ENCODE data around the gene SERPINA9.
"Not testable (repeated sequence)": the region's sequence is repeated elsewhere in the genome, so short reads cannot be mapped to it uniquely, and the experiment has no call there.

SERPINA9 gene

DNA sequence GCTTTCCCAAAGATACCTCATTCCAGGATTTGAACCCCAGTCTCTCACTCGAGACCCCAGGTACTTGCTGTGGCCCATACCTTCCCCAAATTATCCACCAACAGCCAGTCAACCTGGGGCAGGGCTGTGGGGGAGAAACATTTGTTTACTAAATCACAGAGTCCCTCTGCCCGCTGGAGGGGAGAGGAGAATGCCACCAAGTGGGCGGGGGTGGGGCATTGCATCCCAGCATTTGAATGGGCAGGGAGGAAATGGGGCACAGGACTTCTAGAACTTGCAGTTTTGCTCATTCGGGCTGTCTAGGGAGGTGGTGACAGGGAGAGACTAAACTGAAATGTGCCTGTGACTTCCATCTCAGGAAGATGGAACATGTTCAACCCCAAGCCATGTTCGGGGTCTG, 10.9 kb upstream of the SERPINA9 start:
- no peak for DNase-seq (ENCODE audit: low read depth)

DNA sequence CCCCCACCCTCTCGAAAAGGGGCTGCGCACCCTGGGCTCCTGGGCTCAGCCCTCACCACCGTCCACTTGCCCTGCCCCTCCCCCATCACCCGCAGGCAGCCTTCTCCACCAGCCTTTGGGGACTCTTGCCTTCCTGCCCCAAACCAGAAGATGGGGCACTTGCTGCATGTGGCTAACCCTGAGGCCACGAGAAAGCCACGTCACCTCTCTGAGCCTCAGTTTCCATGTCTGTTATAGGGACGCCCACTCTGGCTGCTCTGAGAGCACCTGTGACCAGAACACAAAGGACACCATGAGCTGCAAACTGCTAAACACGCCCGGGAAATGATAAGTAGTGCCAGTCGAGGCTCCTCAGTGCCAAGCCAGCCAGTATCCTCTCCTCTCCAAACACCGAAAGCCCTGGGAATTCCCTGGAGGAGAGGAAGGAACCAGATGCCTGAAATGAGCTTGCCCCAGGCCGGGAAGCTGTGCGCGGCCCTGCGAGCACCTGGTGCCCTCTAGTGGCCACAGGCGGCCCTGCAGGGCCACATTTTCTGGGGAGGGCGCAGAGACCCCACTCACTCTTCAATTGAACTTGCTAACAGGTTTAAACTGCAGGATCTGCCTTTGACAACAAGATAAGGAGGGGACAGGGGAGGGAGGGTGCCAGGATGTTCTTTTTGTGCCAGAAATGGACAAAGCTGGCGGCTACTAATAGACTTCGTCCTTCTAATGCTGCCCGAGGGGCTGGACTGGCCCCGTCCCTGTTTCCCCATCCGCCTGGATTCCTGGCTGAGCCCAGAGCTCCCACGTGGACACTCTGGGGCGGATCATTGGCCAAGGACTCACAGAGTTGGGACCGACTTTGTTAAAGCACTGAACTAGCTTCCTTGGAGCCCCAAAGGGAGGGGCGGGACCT, 10.2 kb upstream of the SERPINA9 start:
- DNase-seq (ENCODE audit: low read depth): no peak

DNA sequence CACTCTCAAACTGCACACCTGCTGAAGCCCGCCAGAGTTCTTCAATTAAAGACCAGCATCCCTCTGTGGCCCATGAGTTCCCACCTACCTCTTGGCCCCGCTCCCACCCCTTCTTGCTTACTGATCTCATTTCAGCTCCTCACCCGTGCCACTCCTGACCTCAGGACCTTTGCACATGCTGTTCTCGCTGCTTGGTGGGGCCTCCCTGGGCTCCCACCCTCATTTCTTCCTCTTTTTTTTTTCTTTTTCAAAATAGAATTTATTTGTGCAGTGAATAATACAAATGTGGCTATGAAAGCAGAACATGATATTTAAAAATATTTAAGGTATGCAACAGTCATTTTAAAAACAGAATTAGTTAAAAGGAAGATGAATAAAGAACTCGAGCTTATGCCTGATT, 8.5 kb upstream of the SERPINA9 start:
- no peak for DNase-seq (ENCODE audit: low read depth)

DNA sequence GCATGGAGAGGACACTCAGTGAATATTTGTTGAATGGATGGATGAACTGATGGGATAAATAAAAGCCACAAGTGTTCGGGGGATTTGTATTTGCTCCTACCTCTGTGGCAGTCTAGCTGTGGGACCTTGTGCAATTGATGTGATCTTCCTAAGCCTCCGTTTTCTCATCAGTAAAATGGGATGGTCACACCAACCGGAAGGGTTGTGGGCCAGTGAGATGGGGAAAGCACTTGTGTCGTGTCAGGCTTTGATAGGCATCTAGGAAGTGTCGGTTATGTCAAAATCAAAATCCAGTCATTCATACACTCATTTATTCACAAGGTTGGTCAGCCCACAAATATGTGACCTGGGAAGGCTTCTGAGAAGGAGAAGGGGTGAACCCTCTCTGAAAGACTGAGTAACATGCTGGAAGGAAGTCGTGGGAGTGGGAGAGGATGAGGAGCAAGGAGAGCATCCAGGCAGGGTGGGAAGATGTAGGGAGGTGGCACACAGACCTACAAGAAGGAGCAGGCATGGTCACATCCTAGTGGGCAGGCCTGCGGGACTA, 7.8 kb upstream of the SERPINA9 start:
- DNase-seq (ENCODE audit: low read depth): no peak

DNA sequence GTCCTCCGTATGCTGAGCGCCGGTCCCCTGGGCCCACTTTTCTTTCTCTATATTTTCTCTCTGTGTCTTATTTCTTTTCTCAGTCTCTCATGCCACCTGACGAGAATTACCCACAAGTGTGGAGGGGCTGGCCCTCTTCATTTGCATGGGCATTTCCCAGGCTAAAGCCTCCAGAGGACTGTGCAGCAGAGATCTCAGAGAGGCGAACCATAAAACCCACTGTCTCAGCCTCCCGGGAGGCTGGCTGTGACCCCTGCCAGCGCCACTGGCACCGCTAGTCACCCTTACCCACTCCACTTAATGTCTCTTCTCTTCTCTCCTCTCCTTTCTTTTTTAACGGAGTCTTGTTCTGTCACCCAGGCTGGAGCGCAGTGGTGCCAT, 7.1 kb upstream of the SERPINA9 start:
- DNase-seq (ENCODE audit: low read depth): no peak

DNA sequence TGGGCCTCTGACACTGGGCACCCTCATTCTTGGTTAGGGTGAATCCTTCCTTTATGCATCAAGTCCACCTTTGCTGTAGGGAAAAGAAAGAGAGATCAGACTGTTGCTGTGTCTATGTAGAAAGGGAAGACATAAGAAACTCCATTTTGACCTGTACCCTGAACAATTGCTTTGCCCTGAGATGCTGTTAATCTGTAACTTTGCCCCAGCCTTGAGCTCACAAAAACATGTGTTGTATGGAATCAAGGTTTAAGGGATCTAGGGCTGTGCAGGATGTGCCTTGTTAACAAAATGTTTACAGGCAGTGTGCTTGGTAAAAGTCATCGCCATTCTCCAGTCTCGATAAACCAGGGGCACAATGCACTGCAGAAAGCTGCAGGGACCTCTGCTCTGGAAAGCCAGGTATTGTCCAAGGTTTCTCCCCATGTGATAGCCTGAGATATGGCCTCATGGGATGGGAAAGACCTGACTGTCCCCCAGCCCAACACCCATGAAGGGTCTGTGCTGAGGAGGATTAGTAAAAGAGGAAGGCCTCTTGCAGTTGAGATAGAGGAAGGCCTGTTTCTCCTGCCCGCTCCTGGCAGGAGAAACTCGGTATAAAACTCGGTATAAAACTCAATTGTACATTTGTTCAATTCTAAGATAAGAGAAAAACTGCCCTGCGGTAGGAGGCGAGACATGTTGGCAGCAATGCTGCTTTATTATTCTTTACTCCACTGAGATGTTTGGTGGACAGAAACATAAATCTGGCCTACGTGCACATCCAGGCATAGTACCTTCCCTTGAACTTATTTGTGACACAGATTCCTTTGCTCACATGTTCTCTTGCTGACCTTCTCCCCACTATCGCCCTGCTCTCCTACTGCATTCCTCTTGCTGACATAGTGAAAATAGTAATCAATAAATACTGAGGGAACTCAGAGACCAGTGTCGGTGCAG, 6.4 kb upstream of the SERPINA9 start:
- DNase-seq (ENCODE audit: low read depth): not testable (repeated sequence)

DNA sequence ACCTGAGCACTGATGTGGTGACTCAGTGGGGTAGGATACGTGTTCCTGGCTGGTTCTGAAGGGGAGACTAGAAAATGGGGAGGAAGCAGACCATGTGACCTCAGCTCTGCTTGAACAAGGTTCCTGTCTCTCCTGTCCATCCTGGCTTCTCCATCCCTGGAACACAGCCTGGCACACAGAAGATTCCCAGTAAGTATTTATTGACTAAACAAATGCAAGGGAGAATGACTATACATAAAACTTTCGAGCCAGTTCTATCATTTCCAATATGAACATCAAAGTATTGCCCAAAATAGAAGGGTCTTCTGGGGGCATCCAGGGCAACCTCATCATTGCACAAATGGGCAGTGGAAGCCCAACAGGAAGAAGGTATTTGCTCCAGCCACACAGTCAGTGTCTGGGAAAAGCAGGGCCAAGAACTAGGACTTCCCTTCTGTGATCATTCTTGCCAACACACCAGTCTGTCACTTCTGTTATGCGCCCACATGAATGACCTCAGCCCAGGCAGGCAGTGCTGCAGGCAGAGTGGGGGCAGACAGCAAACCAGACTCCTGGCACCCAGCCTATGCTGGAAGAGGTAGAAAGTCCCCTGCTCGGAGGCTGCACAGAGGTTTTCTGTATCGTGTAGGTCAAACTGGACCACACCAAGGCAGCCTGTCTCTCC, 5.6 kb upstream of the SERPINA9 start:
- DNase-seq (ENCODE audit: low read depth): no peak

DNA sequence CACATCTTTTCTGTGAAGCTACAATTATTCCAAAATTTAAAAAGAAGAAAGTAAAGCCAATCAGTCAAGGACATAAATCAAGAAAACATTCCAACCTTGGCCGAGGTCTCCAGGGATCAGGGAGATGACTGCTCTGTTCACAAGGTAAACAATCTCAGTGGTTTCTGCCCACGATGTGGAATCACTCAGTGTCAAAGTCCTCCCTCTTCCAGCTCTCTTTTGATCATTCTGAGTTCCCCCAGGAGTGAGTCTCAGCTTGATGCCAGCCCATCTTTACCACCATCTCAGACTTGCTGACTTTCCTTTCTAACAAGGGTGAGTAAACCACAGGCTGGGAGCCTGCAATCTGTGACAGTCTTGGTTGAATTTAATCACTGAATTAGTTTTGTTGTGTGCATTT, 4.8 kb upstream of the SERPINA9 start:
- DNase-seq (ENCODE audit: low read depth): no peak

DNA sequence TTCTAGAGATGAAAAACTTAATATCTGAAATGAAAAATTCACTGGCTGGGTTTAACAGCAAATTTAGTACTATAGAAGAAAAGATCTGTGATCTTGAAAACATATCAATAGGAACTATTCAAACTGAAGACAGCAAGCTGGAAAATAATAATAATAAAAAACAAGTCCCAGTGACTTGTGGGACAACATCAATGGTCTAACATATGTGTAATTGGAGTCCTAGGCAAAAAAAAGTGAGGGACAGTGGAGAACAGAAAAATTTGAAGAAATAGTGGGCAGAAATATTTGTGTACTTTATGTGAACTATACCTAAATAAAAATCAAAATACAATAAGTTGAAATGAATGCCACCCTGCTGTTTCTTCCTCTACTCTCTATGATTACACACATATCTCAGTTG, 2.4 kb upstream of the SERPINA9 start:
- no peak for DNase-seq (ENCODE audit: low read depth)

DNA sequence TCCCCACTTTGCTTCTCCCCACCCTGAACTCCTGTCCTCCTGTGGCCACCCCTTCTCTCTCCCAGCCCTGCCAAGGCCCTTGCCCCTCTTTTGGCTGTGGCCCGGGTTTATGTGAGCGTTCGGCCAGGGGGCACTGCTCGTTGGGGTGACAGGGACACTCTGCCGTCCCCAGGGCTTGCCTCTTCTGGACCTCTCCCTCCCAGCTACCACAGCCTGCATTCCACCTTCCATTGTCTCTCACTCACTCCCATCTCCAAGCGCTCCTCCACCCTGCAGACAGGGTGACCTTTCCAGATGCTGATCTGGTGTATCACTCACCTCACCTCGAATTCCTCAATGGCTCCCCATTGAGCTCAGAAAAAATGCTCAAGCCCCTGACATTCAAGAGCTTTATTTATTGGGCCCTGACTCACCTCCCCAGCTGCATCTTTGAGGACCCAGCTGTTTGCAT, 1.4 kb downstream of the SERPINA9 start:
- DNase-seq (ENCODE audit: low read depth): no peak

DNA sequence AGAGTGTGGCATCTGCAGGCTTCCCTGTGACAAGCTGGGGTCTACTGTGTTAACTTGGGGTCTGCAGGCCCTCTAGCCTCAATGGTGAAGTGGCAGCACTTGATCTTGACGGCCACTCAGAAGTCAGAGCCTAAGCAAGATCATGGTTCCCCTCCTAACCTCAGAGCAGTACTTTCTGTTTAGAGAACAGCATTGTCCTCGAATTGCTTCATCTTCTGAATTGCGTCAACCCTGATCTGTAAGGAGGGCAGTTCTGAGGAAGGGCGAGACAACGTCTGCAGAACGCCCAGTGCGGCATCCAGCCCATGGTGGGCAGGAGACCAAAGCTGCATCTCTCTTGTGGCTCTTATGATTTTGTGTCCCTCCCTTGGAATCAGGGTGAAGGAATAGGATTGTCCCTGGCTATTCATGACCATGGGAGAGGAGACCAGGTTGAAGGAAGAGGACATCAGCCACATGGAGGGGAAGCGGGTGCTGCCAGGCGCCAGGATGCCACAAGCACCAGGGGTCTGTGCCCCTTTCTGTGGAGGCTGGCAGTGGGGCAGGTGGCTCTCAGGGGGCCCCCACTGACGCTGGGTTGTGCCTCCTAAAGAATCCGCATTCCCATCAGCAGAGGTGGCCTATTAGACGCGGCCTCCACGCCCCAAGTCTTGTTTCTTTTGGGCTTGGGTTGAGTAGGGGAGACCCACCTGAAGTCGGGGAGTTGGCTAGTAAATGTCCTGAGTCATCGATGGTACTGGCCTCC, 2.2 kb downstream of the SERPINA9 start:
- no peak for DNase-seq (ENCODE audit: low read depth)

DNA sequence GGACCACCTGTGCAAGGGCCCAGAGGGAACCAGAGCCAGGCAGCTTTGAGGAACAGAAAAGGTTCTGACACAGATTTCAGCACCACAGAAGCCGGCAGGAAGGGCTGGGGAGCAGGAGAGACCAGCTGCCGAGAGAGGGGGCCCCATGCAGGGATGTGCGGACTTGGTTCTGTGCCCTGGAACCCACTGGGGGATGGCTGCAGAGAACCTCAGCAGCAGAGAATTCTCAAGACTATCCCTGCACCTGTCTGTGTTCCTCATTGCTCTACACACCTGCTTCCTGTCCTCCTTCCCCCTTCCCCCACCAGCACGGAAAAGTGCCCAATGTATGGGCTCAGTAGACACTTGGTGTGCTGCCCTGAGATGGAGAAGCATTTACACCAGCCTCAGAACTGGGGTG, 3.2 kb downstream of the SERPINA9 start:
- no peak for DNase-seq (ENCODE audit: low read depth)

DNA sequence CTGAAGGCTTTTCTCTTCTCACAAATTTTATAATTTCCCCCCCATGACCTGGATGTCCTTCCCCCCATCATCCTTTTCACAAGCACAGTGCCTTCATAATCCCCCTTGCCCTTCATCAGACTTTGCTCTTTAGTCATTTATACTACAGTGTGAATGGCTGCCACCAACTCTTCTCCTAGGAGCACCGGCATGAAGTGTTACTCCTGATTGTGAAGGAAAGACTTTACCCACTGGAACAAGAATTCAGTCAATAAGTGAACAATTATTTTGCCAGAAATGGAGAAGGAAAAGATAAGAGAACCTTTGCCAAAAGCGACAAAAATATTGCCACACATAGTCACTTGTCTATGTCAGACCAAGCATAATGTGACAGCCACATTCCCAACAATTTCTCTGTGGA, 5.0 kb downstream of the SERPINA9 start:
- DNase-seq (ENCODE audit: low read depth): no peak

DNA sequence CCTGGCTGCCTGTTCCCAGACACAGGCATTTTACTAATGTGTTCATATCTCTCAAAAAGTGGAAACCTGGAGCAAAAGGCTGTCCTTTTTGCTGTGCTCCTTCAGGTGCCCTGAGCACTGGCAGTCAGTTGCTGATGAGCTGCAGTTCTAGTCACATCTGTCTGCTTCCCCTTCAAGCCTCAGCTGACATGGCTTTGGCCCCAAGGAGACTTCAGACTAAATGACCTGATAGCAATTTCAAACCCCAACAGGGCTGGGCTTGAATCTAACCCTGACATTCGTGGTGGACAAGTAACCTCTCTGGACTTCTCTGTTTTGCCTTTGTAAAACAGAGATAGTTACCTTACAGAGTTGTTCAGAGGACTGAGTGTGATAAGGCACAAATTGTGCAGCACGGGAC, 5.7 kb downstream of the SERPINA9 start:
- DNase-seq (ENCODE audit: low read depth): no peak

DNA sequence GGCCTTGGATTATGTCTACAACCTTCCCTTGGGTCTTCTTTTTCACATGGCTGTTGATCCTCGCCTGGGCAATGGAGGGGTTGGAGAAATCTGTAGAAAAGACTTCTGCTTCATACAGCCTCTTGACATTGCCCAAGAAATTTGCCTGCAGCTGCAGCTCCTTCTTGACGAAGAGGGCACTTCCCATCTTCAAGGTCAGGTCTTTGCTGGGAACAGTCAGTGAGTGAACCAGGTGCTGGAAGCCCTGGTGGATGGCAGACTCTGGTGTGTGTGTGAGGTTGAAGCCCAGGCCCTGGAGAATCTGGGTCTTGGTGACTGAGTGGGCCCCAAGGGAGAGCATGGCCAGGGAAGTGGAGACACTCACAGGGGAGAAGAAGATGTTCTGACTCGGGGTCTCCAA, 6.7 kb downstream of the SERPINA9 start:
- no peak for DNase-seq (ENCODE audit: low read depth)

DNA sequence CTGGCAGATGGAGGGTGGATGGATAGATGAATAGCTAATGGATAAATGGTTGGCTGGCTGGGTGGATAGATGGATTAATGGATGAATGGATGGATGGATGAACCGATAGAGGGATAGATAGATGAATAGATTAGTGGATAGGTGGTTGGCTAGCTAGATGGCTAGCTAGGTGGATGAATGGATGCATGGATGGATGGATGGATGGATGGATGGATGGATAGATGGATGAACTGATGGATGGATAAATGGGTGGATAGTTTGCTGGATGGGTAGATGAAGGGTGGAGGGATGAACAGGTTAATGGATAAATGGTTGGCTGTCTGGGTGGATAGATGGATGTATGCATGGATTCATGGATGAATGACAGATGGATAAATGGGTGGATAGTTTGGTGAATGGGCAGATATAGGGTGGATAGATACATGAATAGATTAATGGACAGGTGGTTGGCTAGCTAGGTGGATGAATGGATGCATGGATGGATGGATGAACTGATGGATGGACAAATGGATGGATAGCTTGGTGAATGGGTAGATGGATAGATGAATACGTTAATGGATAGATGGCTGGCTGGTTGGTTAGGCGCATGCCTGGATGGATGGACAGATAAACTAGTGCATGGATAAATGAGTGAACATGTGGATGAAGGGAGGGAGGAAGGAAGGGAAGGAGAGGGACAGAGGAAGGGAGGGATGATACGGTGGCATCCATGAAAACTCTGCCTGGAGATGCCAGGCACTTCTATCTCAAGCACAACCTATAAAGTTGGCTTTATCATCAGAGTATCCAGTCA, 8.1 kb downstream of the SERPINA9 start:
- DNase-seq (ENCODE audit: low read depth): no peak

DNA sequence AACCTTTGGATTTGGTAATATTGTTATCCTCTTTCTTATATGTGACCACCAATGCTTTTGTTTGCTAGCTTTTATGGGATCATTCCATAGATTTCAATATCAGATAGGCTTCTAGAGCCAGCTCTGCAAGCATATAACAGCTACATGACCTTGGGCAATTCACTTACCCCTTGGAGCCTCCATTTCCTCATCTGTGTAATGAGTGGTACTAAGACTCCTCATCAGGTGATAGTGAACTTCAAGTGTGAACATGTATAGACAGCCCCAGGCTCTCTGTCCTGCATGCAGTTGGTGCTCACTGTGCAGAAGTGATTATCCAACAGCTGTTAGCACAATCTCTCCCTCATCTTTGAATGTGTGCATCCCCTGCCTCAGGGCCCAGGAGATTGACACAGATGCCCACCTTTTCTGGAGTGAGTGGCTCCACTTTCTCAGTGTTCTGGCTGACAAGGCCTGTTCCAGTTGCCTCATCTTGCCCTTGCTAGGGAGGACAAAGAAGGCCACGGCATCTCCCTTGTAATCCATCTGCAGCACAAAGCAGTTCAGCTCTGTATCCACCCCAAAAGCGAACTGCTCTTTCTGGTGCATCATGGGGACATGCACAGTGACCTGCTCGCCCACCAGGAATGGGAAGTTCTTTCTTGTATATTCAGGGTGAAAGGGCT, 9.2 kb downstream of the SERPINA9 start:
- DNase-seq (ENCODE audit: low read depth): no peak

DNA sequence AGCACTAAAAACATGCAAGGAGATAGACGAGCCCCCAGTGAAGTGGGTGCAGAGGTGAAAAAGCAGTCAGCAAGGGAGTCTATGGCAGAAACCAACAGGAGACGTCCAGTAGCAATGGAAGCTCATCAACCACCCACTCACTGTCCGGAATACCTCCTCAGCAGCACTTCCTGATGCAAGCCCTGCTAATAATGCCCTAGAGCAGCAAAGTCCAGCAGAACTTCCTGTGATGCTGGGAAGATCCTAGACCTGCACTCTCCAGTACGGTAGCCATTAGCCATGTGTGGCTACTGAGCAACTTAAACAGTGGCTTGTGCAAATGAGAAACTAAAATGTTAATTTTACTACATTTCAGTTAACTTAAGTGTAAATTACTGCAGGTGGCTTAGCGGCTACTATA, 11.0 kb downstream of the SERPINA9 start:
- no peak for DNase-seq (ENCODE audit: low read depth)

DNA sequence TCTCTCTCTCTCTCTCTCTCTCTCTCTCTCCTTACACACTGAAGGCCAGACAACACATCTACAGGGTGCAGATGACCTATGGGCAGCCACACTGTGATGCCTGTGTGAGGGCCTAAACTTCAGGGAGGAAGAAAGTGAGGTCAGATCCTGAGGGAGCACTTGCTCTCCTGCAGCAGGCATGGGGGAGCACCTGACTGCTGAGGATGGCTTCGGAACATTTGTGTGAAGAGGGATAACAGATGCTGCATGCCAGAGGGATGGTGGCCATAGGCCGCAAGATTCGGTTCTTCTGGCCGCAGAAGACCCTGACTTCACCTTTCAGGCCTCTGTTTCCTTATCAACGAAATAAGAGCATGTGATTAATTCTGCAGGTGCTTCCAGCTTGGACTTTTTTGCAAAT, 11.7 kb downstream of the SERPINA9 start:
- no peak for DNase-seq (ENCODE audit: low read depth)
